HG02678 (cell line): ENCODE measurements around the gene C3.
"Not testable (repeated sequence)": the region's sequence is repeated elsewhere in the genome, so short reads cannot be mapped to it uniquely, and the experiment has no call there.

ENCODE experiments used
- ATAC-seq: cut with Tn5 transposase; IDR thresholded peaks from one replicate; pipeline ENCODE4 v1.9.1; 2021; ENCODE audit warnings: mild to moderate bottlenecking, moderate library complexity; ENCODE audit not compliant: unreplicated experiment

C3 gene

GRCh38 chr19:6667114-6667627 is 53.3 kb downstream of the C3 start:
- ATAC-seq, result no peak

GRCh38 chr19:6664916-6665315 is 55.5 kb downstream of the C3 start:
- ATAC-seq, result no peak

DNA sequence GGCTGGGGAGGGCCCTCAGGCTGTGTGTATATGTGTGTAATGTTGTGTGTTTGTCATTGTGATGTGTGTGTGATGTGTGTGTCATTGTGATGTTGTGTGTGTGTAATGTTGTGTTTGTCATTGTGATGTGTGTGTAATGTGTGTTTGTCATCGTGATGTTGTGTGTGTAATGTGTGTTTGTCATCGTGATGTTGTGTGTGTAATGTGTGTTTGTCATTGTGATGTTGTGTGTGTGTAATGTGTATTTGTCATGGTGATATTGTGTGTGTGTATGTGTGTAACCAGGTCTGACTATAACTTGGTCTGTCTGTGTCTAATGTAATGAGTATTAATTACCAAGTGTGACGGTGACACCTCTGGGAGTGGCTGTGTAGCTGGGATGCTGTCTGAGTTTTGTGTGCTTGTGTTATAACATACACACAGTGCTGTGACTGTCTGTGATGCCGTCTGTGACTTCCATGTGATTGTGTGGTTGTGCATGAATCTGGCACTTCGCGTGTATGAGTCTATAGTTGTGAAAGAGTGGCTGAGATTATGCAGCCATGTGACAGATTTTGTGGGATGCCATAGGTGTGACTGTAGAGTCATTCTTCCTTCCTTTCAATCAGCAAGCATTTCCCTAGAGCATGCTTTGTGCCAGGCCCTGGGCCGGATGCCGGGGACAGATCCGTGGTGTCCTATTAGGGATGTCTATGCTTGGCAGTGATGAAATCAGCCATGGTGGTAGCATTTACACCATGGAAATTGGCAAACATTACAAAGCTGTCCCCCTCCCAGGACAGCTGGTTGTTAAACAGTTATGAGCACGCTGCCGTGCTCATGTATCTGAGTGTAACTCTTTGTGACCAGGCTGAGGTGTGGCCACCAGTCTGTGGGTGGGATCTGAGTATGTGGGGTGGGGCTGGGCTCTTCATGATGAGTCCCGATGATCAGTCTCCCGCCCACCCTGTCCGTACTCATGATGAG is 56.9 kb downstream of the C3 start:
- ATAC-seq, result no peak

DNA sequence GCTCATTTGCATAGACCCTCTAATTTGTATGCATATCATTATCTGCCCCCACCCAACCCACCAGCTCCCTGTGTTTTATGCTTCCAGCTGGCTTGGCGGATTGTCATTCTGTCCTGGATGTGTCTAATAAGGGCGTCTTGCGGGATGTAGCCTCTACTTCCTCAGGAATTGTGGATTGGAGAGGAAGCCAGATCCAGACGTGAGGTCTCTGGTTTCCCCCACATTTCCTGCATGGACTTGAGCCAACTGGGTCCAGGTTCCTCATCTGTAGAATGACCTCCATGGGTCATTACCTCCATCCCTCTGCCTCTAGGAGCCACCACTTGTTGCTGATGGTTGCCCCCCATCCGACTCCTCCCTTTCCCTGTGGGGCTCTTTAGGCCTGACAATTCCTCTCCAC is 57.7 kb downstream of the C3 start:
- ATAC-seq, result no peak

DNA sequence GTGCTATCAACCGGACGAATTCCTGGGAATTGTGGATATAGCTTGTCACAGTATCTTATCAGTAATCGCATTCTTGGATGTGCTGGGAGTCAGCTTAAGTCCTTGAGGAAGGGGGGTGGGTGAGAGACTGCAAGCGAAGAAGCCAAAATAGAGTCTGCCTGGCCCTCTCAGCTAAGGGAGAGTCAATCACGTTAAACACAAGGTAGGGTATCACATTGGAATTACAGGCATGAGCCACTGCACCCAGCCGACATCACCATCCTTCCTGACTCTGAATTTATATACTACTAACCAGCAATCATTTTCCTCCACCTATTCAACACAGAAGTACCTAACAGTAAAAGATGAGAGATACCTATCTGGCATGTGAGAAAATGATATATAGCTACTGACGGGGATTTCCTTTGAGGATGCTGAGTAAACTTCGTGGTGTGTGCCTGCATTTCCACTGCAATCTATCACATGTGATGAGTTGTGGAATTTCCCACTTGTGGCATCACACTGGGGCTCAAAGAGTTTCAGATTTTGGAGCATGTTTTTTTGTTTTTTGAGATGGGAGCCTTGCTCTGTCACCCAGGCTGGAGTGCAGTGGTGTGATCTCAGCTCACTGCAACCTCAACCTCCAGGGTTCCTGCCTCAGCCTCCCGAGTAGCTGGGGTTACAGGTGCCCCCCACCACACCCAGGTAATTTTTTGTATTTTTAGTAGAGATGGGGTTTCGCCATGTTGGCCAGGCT is 58.8 kb downstream of the C3 start:
- not testable (repeated sequence) for ATAC-seq

DNA sequence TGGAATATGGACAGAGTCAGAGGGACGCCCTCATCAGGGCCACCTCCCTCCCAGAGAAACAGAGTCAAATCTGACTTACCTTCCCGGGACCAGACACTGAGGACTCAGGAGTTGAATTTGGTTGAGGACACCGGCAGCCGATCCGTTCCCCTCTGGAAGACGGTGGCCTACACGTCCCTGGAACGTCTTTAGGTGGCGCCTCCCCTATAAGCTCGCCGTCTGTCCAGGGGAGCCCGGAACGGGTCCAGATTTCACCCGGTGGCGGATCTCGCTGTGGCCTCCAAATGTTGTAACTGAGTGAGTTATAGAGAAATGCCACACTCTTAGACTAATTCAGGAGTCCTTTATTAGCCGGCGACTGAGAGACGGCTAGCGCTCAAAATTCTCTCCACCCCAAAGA is 59.5 kb downstream of the C3 start:
- no peak for ATAC-seq

GRCh38 chr19:6656390-6656789 is 64.1 kb downstream of the C3 start:
- ATAC-seq, result not testable (repeated sequence)

DNA sequence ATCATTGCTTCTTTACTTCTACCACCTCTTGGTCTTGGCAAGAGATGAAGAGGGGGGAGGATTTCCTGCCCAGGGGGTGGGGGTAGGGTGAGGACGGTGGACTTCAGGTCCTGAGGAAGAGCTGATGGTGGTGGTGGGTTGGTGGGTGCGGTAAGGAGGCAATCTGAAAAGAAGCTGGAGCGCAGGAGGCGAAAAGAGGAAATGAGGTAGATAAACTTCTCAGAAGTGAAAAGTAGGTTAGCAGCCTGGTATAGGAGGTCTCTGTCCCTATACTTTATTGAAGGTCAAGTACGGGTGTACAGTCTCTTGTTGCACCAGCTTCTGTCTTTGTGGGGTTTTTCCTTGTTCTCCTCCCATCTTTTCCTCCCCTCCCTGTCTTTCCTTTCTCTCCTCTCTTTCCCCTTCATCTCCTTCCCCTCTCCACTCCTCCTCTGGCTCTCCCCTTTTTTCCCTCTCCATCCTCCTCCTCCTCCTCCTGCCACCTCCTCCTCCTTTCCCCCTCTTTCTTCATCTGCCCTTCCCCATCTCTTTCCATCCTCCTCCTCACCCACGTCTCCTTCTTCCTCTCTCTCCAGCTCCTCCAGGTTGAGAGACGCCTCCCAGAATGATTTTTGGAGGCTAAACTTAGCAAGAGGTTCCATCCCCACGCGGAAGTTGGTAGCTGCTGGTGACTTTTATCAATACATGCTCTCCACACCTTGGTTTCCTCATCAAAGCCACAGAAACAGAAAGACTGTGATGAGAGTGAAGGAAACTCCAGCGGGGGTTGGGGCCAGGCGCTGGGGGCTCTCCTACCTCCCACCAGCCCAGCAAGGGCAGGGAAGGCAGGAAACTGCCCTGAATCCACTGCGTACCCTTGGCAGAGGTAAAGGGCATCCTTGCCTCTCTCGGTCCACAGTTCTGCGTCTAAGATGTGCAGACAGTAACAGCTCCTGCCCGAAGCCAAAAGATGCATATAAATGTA is 65.8 kb downstream of the C3 start:
- no peak for ATAC-seq

- ATAC-seq, result no peak
Observed at GRCh38 chr19:6652805-6653094, 67.7 kb downstream of the C3 start.

DNA sequence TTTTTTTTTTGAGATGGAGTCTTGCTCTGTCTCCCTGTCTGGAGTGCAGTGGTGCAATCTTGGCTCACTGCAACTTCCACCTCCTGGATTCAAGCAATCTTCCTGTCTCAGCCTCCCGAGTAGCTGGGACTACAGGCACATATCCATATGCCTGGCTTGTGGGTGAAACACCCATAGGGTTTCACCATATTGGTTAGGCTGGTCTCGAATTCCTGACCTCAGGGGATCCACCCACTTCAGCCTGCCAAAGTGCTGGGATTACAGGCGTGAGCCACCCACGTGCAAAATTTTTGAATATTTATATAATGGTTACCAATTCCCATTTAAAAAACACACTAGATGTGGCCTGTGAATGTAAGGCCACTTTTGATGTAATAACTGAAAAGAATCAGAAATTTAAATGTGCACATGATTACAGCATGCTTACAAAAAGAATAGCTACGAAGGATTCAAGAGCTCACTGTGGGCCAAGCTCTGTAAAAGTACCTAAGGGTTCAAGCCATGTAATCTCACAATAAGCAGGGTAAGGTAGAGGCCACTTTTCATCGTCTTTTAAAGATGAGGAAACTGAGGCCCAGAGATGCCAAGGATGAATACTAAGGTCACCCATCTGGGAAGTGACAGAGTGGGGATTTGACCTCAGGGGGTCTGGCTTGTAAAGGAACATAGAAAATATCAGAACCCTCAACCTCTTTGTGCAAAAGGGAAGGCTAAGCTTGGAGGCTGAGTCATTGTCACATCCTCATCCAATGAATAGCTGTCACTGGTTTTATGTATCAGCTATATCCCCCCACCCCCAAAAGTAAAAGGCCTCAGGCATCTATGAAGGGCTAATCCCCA is 68.3 kb downstream of the C3 start:
- ATAC-seq, result no peak

DNA sequence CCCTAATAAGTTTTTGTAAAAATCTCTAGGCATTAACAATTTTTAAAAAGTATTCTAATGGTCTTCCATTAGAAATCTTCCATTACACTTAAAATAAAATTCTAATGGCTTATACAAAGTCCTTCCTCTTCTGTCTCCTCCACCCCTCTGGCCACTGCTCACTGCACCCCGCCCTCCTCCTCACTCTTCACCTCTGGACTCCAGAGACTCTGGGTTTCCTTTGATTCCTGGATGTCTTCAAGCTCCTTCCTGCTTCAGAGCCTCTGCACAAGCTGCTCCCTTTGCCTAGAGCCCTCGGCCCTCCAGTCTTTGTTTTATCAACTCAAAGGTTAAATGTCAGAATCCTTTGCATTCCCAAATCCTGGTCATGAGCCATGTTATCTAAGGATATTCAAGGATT is 71.3 kb downstream of the C3 start:
- ATAC-seq, result no peak

- ATAC-seq, result no peak
Observed at GRCh38 chr19:6648141-6648715, 72.2 kb downstream of the C3 start.

DNA sequence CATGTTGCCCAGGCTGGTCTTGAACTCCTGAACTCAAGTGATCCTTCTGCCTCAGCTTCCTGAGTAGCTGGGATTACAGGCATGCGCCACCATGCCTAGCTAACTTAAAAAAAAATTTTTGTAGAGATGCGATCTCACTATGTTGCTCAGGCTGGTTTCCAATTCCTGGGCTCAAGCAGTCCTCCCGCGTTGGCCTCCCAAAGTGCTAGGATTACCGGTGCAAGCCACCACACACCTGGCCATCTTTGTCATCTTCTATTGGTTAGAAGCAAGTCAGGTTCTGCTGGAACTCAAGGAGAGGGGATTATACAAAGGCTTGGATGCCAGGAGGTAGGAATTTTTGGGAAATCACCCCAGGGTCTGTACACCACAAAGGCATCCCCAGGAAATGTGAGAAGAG is 75.7 kb downstream of the C3 start:
- no peak for ATAC-seq

GRCh38 chr19:6640333-6640732 is 80.1 kb downstream of the C3 start:
- not testable (repeated sequence) for ATAC-seq

GRCh38 chr19:6639439-6639838 is 81.0 kb downstream of the C3 start:
- ATAC-seq, result no peak

GRCh38 chr19:6633456-6633813 is 87.0 kb downstream of the C3 start:
- ATAC-seq, result not testable (repeated sequence)

GRCh38 chr19:6632747-6633455 is 87.5 kb downstream of the C3 start:
- ATAC-seq, result not testable (repeated sequence)

DNA sequence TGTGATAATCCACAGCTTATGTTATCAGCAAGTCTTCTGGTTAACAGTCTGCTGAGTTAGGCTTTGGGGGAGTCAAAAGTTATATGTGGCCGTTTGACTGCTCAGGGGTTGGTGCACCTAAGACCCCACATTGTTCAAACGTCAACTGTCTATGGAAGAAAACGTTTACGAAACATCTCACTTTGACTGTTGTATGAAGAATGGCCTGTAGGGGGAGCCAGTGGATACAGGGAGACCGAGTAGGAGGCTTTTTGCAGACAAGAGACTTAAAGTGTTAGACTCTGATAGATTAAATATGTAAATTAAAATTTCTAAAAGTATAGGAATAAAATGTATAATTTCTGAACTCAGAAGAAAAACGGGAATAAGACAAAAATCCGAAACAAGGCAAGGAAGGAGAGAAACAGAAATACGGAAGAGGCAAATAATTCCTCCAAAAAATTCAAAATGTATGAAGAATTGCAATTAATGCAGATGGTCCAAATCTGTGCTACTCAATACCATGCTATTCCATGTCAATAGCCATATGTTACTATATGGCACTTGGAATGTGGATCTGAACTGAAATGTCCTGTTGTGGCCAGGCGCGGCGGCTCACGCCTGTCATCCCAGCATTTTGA is 88.3 kb downstream of the C3 start:
- no peak for ATAC-seq
